OCI-LY1 (cell line): ENCODE results near the gene CCDC93.
"Not testable (repeated sequence)": the region's sequence is repeated elsewhere in the genome, so short reads cannot be mapped to it uniquely, and the experiment has no call there.

Experiments
- H2AFZ ChIP-seq: fragments of 200-600 bp; sonication (generic), shearing (Covaris generic); 2 replicates; pipeline ENCODE4 v1.6.0; 2014; ENCODE audit warnings: antibody characterized with exemption, mild to moderate bottlenecking, low read length
- H3F3A ChIP-seq: fragments of 200-600 bp; sonication (generic), shearing (Covaris generic); 2 replicates; pipeline ENCODE4 v1.6.0; 2014; ENCODE audit warnings: mild to moderate bottlenecking, antibody characterized with exemption, low read length, moderate library complexity; ENCODE audit not compliant: insufficient read depth
- H3K27ac ChIP-seq: fragments of 200-600 bp; sonication (generic); 2 replicates; pipeline ENCODE4 v1.5.1; 2014; ENCODE audit warnings: low read length, mixed run types, mild to moderate bottlenecking, low read depth; ENCODE audit not compliant: poor library complexity, severe bottlenecking
- H3K27me3 ChIP-seq: fragments of 200-600 bp; sonication (generic); 2 replicates; pipeline ENCODE4 v1.6.0; 2014; ENCODE audit warnings: antibody characterized with exemption, mild to moderate bottlenecking, low read length, moderate library complexity; ENCODE audit not compliant: insufficient read depth
- H3K36me3 ChIP-seq: fragments of 200-600 bp; sonication (generic); 2 replicates; pipeline ENCODE4 v1.6.1; 2014; ENCODE audit warnings: mild to moderate bottlenecking, antibody characterized with exemption, low read length, moderate library complexity, mixed read lengths; ENCODE audit not compliant: insufficient read depth
- H3K4me1 ChIP-seq: fragments of 200-600 bp; sonication (generic); 2 replicates; pipeline ENCODE4 v1.5.1; 2014; ENCODE audit warnings: mild to moderate bottlenecking, low read length, moderate library complexity; ENCODE audit not compliant: insufficient read depth, severe bottlenecking
- H3K4me2 ChIP-seq: fragments of 200-600 bp; sonication (generic), shearing (Covaris generic); 2 replicates; pipeline ENCODE4 v1.6.1; 2014; ENCODE audit warnings: low read length
- H3K4me3 ChIP-seq: fragments of 200-600 bp; sonication (generic); 2 replicates; pipeline ENCODE4 v1.5.1; 2014; ENCODE audit warnings: low read length, low read depth, mild to moderate bottlenecking, mixed read lengths; ENCODE audit not compliant: poor library complexity, severe bottlenecking
- H3K79me2 ChIP-seq: fragments of 200-600 bp; shearing (Covaris generic); 2 replicates; pipeline ENCODE4 v1.6.1; 2016; ENCODE audit warnings: mixed run types, low read length, mixed read lengths; ENCODE audit not compliant: insufficient read depth
- H3K9ac ChIP-seq: fragments of 200-600 bp; sonication (generic), shearing (Covaris generic); 2 replicates; pipeline ENCODE4 v1.6.1; 2014; ENCODE audit warnings: mild to moderate bottlenecking, low read length, mixed read lengths
- H3K9me2 ChIP-seq: fragments of 200-600 bp; sonication (generic), shearing (Covaris generic); 2 replicates; pipeline ENCODE4 v1.6.1; 2014; ENCODE audit warnings: low read depth, mild to moderate bottlenecking, low read length, mixed read lengths
- H3K9me3 ChIP-seq: fragments of 200-600 bp; shearing (Covaris generic); 2 replicates; pipeline ENCODE4 v1.6.1; 2014; ENCODE audit warnings: low read length, mixed read lengths
- H4K20me1 ChIP-seq: fragments of 200-600 bp; sonication (generic), shearing (Covaris generic); 2 replicates; pipeline ENCODE4 v1.6.0; 2016; ENCODE audit warnings: mild to moderate bottlenecking, low read length; ENCODE audit not compliant: insufficient read depth
- CTCF ChIP-seq: fragments of 200-600 bp; sonication (generic), shearing (Covaris generic); IDR thresholded peaks from 2 replicates; pipeline ENCODE4 v1.5.1; 2017; ENCODE audit warnings: mild to moderate bottlenecking, antibody characterized with exemption, low read length, moderate library complexity, mixed read lengths
- EZH2 ChIP-seq: fragments of 200-600 bp; sonication (generic), shearing (Covaris generic); IDR thresholded peaks from 2 replicates; pipeline ENCODE4 v1.8.0; 2017; ENCODE audit warnings: borderline replicate concordance, mixed run types, mild to moderate bottlenecking, antibody characterized with exemption, low read length, moderate library complexity, mixed read lengths

The CCDC93 gene

GRCh38 chr2:118021356-118021755, 7.5 kb upstream of the CCDC93 start:
- H3K9ac ChIP-seq, result no peak overlapping the region
- no peak overlapping the region for H2AFZ ChIP-seq
- H3K36me3 ChIP-seq, result no peaks in the 10 kb centered on the region
- no peak for TF ChIP-seq EZH2
- no peak for TF ChIP-seq CTCF
- H3K4me1 ChIP-seq, result no peaks in the 10 kb centered on the region
- H4K20me1 ChIP-seq, result no peaks in the 10 kb centered on the region
- no peak overlapping the region for H3K4me3 ChIP-seq
- H3K79me2 ChIP-seq, result no peaks in the 10 kb centered on the region
- H3F3A ChIP-seq, result no peaks in the 10 kb centered on the region
- no peaks in the 10 kb centered on the region for H3K9me2 ChIP-seq
- no peak overlapping the region for H3K27ac ChIP-seq
- no peaks in the 10 kb centered on the region for H3K9me3 ChIP-seq
- H3K27me3 ChIP-seq, result no peaks in the 10 kb centered on the region; the same call in 1 of the 2 replicates
- H3K4me2 ChIP-seq, result no peak overlapping the region

GRCh38 chr2:118019821-118020220, 6.0 kb upstream of the CCDC93 start:
- no peaks in the 10 kb centered on the region for H3K36me3 ChIP-seq
- no peaks in the 10 kb centered on the region for H3K79me2 ChIP-seq
- H3K4me2 ChIP-seq, result no peak overlapping the region
- no peak overlapping the region for H3K9ac ChIP-seq
- H3K27ac ChIP-seq, result no peak overlapping the region
- H3K4me1 ChIP-seq, result peaks cover 2% of the 10 kb centered on the region
- H3K9me2 ChIP-seq, result no peaks in the 10 kb centered on the region
- TF ChIP-seq EZH2 (no peak), CTCF (no peak)
- H3K9me3 ChIP-seq, result no peaks in the 10 kb centered on the region
- no peak overlapping the region for H2AFZ ChIP-seq
- H3K27me3 ChIP-seq, result no peaks in the 10 kb centered on the region; the same call in 1 of the 2 replicates
- no peak overlapping the region for H3K4me3 ChIP-seq
- H4K20me1 ChIP-seq, result no peaks in the 10 kb centered on the region
- H3F3A ChIP-seq, result no peaks in the 10 kb centered on the region

GRCh38 chr2:118016911-118017310, 3.0 kb upstream of the CCDC93 start:
- no peak for TF ChIP-seq CTCF
- TF ChIP-seq EZH2, result no peak
- Histone ChIP-seq H3K4me2 (no peak overlapping the region), H2AFZ (no peak overlapping the region), H4K20me1 (0 out of 2 replicates have a peak, but pooled peaks cover 5% of the 10 kb centered on the region), H3K27me3 (no peaks in the 10 kb centered on the region; the same call in 1 of the 2 replicates), H3K79me2 (peaks cover 12% of the 10 kb centered on the region), H3K9me2 (no peaks in the 10 kb centered on the region), H3K27ac (no peak overlapping the region), H3K9ac (no peak overlapping the region), H3K4me1 (peaks cover 20% of the 10 kb centered on the region), H3F3A (no peaks in the 10 kb centered on the region), H3K9me3 (no peaks in the 10 kb centered on the region), H3K4me3 (no peak overlapping the region), H3K36me3 (no peaks in the 10 kb centered on the region)

GRCh38 chr2:118015761-118016160, 1.9 kb upstream of the CCDC93 start:
- H3F3A ChIP-seq, H4K20me1 ChIP-seq, H3K9me2 ChIP-seq, H3K9ac ChIP-seq, H3K4me3 ChIP-seq, H3K4me2 ChIP-seq, H3K27ac ChIP-seq, H3K36me3 ChIP-seq, H3K27me3 ChIP-seq, H2AFZ ChIP-seq, H3K9me3 ChIP-seq: not testable (repeated sequence)
- Histone ChIP-seq H3K4me1 (peaks cover 23% of the 10 kb centered on the region), H3K79me2 (peaks cover 24% of the 10 kb centered on the region)
